AG04450 (cell line): Measurements from ENCODE around the gene CHRDL1. TPM values are rescaled to one million over a fixed set of nuclear protein-coding genes. Genes with fewer than 3 reads are reported as not detected.

Source experiments
- CTCF ChIA-PET: fragments of 300-600, 350-600 bp; formaldehyde crosslinking; extraction: SDS; loops from one replicate; lab custom pipeline; 2022; ENCODE audit warnings: antibody characterized with exemption, inconsistent platforms; lab: Charles Lee
- POLR2A ChIA-PET: fragments of 350-600 bp; formaldehyde crosslinking; extraction: SDS; loops from one replicate; lab custom pipeline; 2021; ENCODE audit warnings: antibody characterized with exemption, inconsistent platforms; lab: Yijun Ruan, JAX
- DNase-seq: peaks from one replicate; pipeline ENCODE4 v3.0.0-alpha.2; 2011; ENCODE audit warnings: low read depth, low spot score
- H3K27ac ChIP-seq: one replicate; pipeline ENCODE4 v1.5.1; 2012; ENCODE audit warnings: low read depth, low read length, control low read depth
- H3K27me3 ChIP-seq: one replicate; pipeline ENCODE4 v1.6.0; 2012; ENCODE audit warnings: low read length; ENCODE audit not compliant: control insufficient read depth, insufficient read depth
- H3K4me3 ChIP-seq: 2 replicates; pipeline ENCODE4 v1.5.1; 2011; ENCODE audit warnings: mild to moderate bottlenecking, low read depth, low read length, control low read depth
- H3K9me3 ChIP-seq: 2 replicates; pipeline ENCODE4 v1.5.1; 2012; ENCODE audit warnings: low read length; ENCODE audit not compliant: control insufficient read depth, insufficient read depth
- polyA plus RNA-seq: library from polyadenylated mRNA; depleted of rRNA; stranded (reverse); fragments of >200 nt; gene quantifications from 2 replicates; pipeline ENCODE4 v1.2.3, GENCODE V29; 2011
- TF ChIP-seq, protein P1 (sequence below): IDR thresholded peaks from 2 replicates; pipeline ENCODE4 v1.5.1; 2011; ENCODE audit warnings: low read depth, low read length, control low read depth, inconsistent platforms

Gene CHRDL1
- polyA plus RNA-seq, 1 experiment = 0.14 TPM

DNA sequence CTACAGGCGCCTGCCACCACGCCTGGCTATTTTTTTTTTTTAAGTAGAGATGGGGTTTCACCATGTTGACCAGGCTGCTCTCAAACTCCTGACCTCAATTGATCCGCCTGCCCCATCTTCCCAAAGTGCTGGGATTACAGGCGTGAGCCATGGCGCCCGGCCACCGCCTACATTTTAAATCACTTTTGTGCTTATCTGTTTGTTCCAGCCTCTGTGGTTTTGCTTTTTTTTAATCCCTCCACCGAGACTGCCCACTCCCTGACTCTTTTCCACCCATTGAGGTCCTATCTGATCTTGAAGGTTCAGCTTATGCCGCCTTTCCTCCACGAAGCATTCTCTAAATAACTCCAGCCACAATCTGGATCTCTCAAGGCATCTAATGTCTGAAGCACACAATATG is 73.5 kb downstream of the CHRDL1 start:
- Histone ChIP-seq H3K4me3 (no peak overlapping the region), H3K27ac (no peak overlapping the region), H3K9me3 (no peaks in the 10 kb centered on the region), H3K27me3 (no peaks in the 10 kb centered on the region)
- ChIA-PET CTCF (no interaction called here), POLR2A (no interaction called here)
- TF ChIP-seq, protein P1, sequence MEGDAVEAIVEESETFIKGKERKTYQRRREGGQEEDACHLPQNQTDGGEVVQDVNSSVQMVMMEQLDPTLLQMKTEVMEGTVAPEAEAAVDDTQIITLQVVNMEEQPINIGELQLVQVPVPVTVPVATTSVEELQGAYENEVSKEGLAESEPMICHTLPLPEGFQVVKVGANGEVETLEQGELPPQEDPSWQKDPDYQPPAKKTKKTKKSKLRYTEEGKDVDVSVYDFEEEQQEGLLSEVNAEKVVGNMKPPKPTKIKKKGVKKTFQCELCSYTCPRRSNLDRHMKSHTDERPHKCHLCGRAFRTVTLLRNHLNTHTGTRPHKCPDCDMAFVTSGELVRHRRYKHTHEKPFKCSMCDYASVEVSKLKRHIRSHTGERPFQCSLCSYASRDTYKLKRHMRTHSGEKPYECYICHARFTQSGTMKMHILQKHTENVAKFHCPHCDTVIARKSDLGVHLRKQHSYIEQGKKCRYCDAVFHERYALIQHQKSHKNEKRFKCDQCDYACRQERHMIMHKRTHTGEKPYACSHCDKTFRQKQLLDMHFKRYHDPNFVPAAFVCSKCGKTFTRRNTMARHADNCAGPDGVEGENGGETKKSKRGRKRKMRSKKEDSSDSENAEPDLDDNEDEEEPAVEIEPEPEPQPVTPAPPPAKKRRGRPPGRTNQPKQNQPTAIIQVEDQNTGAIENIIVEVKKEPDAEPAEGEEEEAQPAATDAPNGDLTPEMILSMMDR = no peak
- no peak for DNase-seq

DNA sequence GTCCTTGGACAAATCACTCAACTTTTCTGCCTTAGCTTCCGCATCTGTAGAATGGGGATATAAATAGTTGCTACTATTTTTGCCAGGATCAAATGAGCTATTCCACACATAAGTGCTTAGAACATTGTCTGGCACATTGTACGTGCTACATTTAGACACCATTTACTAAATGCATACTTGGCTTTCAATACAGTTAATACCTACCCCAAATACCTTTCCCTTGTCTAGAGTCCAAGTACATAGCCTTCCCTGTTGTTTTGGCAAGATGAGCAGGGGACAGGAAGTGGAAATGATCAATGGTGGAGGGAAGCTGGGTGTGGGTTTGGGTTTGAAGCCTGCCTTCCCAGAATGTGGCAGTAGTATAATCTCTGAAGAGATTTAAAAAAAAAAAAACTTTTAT is 82.0 kb downstream of the CHRDL1 start:
- H3K27ac ChIP-seq = no peak overlapping the region
- TF ChIP-seq, protein P1 = no peak
- H3K9me3 ChIP-seq = no peaks in the 10 kb centered on the region
- H3K4me3 ChIP-seq = no peak overlapping the region
- ChIA-PET POLR2A (no interaction called here), CTCF (no interaction called here)
- no peaks in the 10 kb centered on the region for H3K27me3 ChIP-seq
- no peak for DNase-seq

DNA sequence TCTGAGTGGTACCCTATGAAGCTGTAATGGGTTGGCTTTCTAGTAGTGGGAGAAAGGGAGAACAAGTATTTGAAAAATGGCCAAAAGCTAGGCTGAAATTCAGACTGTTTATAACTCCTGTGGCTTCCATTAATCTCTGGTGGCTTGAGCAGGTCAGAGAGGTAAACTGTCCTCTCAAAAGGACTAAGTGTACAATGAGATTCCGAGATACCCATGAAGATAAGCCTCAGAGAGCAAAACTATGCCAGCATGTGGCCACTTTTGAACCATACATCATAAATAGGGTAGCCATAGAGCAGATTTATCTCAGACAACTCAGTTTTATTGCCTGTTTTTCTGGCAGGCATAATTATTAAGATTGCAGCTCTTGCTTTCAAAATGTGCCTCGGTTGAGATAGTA is 89.2 kb downstream of the CHRDL1 start:
- H3K4me3 ChIP-seq = no peak overlapping the region
- ChIA-PET POLR2A (no interaction called here), CTCF (no interaction called here)
- no peak for DNase-seq
- H3K27me3 ChIP-seq = no peaks in the 10 kb centered on the region
- H3K9me3 ChIP-seq = no peaks in the 10 kb centered on the region
- H3K27ac ChIP-seq = no peak overlapping the region
- TF ChIP-seq, protein P1 = no peak

DNA sequence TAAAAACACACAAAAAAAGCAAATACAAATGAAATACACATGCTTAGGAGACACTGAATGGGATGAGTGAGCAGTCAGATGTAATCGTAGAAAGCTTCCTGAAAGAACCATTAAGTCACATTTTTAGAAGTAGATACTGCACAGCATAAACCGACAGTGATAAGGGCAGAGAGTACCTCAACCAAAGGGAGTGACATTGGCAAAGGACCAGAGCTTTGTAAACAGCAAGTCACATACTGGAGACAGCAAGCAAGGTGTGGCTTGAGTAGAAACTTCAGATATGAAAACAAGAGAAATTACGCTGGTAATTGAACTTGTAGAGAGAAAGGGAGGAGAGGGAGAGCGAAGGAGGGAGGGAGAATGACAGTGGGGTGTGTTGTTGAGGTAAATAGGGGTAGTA is 92.0 kb downstream of the CHRDL1 start:
- CTCF ChIA-PET = no interaction called here
- Histone ChIP-seq H3K9me3 (no peaks in the 10 kb centered on the region), H3K27ac (no peak overlapping the region), H3K4me3 (no peak overlapping the region), H3K27me3 (no peaks in the 10 kb centered on the region)
- DNase-seq = no peak
- POLR2A ChIA-PET = no interaction called here
- TF ChIP-seq, protein P1 = no peak

DNA sequence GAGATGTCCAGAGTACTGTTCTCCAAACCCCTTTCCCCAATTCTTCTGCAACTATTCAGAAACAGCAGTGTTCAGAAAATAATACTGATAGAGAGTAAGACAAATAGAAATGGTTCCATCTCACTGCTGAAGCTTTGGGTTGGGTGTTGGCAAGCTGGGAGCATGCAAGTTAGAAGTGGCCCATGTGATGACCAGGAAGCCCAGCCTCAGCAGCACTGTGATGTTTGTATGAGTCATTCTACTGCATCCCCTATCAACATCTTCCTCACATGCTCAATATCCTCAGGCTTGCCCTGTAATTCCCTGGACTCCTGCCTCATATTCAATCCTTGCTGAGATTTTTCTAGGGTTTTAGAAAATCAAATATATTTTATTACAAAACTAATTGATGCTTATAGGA is 96.5 kb downstream of the CHRDL1 start:
- DNase-seq = no peak
- CTCF ChIA-PET = no interaction called here

More for the DNA sequence above, 96.5 kb downstream of the CHRDL1 start:
- H3K27me3 ChIP-seq = no peaks in the 10 kb centered on the region
- POLR2A ChIA-PET = no interaction called here
- H3K27ac ChIP-seq = no peak overlapping the region
- H3K4me3 ChIP-seq = no peak overlapping the region
- TF ChIP-seq, protein P1 = no peak
- no peaks in the 10 kb centered on the region for H3K9me3 ChIP-seq
